Frontal cortex (tissue), 4 donors: ENCODE results near the gene CECR2. TPM values are rescaled to one million over a fixed set of nuclear protein-coding genes. Genes with fewer than 3 reads are reported as not detected.
A peak's percentile ranks its signal among the peaks of the same experiment; 100 is the strongest.

Experiments
- DNase-seq, 2 donors: peaks; one replicate each; pipeline ENCODE4 v3.0.0; 2012; ENCODE audit warnings: low spot score in 2 of 2
- FAIRE-seq: peaks from 2 replicates; lab custom pipeline; 2012; peaks lifted over from hg19 to GRCh38; lab: Jason Lieb, UNC
- small RNA-seq: library from RNA; depleted of rRNA; stranded (forward); fragments of <200 nt; gene quantifications from one replicate; pipeline ENCODE3, GENCODE V24; 2014
- total RNA-seq: library from RNA; depleted of rRNA; stranded (reverse); fragments of >200 nt; gene quantifications from one replicate; pipeline ENCODE4 v1.2.3, GENCODE V29; 2014
- donor health status: control.
- donor health status: control.
- donor health status: control.

Gene CECR2
- total RNA-seq, 1 donor from 2014 or later: 2.9 TPM

- DNase-seq (no peak), FAIRE-seq (no peak)
These were observed 217.7 kb downstream of the CECR2 start for GRCh38 chr22:17586831-17587440.

- FAIRE-seq (no peak), DNase-seq (no peak)
These were observed 218.4 kb downstream of the CECR2 start for GRCh38 chr22:17587629-17588028.

- no peak for FAIRE-seq
- no peak for DNase-seq
These were observed 219.3 kb downstream of the CECR2 start for GRCh38 chr22:17588606-17589005.

- DNase-seq (no peak), FAIRE-seq (no peak)
These were observed 220.6 kb downstream of the CECR2 start for GRCh38 chr22:17589810-17590375.

GRCh38 chr22:17590586-17590985 is 221.3 kb downstream of the CECR2 start:
- DNase-seq: no peak
- FAIRE-seq: no peak

GRCh38 chr22:17592201-17592600 is 222.9 kb downstream of the CECR2 start:
- FAIRE-seq (no peak), DNase-seq (no peak)

GRCh38 chr22:17596226-17596625 is 227.0 kb downstream of the CECR2 start:
- no peak for FAIRE-seq

GRCh38 chr22:17597217-17597616 is 228.0 kb downstream of the CECR2 start:
- DNase-seq: no peak
- FAIRE-seq: no peak

More at GRCh38 chr22:17596226-17596625, 227.0 kb downstream of the CECR2 start:
- DNase-seq: no peak

- no peak for DNase-seq
- no peak for FAIRE-seq
These were observed 229.1 kb downstream of the CECR2 start for GRCh38 chr22:17598318-17598717.

GRCh38 chr22:17601031-17601430 is 231.8 kb downstream of the CECR2 start:
- FAIRE-seq (no peak), DNase-seq (no peak)

- DNase-seq (no peak), FAIRE-seq (no peak)
These were observed 234.4 kb downstream of the CECR2 start for GRCh38 chr22:17603668-17604067.

- FAIRE-seq (no peak), DNase-seq (peak in 1 of 2 donors; percentile 27)
These were observed 237.2 kb downstream of the CECR2 start for GRCh38 chr22:17606496-17606895.

Small RNA genes lying within 50 kb of the gene (small RNA-seq; reads per million reads assigned to genes)
- gene CECR9: not detected
- gene RN7SL843P: not detected

Other genes starting within 250 kb of the CECR2 start
- 9.4 TPM for gene TMEM121B, start 248.1 kb upstream of the CECR2 start, total RNA-seq
- gene HDHD5, start 210.2 kb upstream of the CECR2 start, total RNA-seq: 33.0 TPM
- gene ADA2, start 150.0 kb upstream of the CECR2 start, total RNA-seq: 2.9 TPM
- 4.1 TPM for gene SLC25A18, start 194.0 kb downstream of the CECR2 start, total RNA-seq